Lower leg skin (tissue), 4 donors: Measurements from ENCODE around the gene SNX18. TPM values are rescaled to one million over a fixed set of nuclear protein-coding genes. Genes with fewer than 3 reads are reported as not detected.

ENCODE experiments used
- DNase-seq, 2 donors: peaks; one replicate each; pipeline ENCODE4 v3.0.0-alpha.2; 2019; ENCODE audit warnings: low spot score in 2 of 2
- H3K4me3 ChIP-seq: fragments of 200-600 bp; sonication (generic); 2 replicates; pipeline ENCODE4 v1.5.1; 2017; ENCODE audit warnings: mild to moderate bottlenecking, low read depth; ENCODE audit not compliant: poor library complexity, severe bottlenecking
- POLR2A ChIP-seq, 2 donors: fragments of 450-650 bp; IDR thresholded peaks; one replicate each; pipeline ENCODE4 v1.6.1; 2016 to 2017; ENCODE audit warnings: antibody characterized with exemption in 2 of 2, mild to moderate bottlenecking in 1 of 2, moderate library complexity in 1 of 2
- WGBS, 2 donors: methylation state at CpG; one replicate each; pipeline ENCODE4 v1.1.5; 2018; 5-methylcytosine and 5-hydroxymethylcytosine counted together
- intact Hi-C: fragments of 100-400 bp; cut with DNase I; formaldehyde crosslinking; loops from one replicate; pipeline ENCODE4 v1.15.0; 2023; ENCODE audit warnings: low total_unique reads
- total RNA-seq, 4 donors: library from RNA; depleted of rRNA; stranded (reverse); fragments of >200 nt; gene quantifications; one replicate each; pipeline ENCODE4 v1.1.0, GENCODE V29; 2016
- TF ChIP-seq, protein P1 (sequence below), 3 donors: fragments of 450-650 bp; IDR thresholded peaks; one replicate each; pipeline ENCODE4 v1.5.1; 2016; ENCODE audit warnings: antibody characterized with exemption in 3 of 3, mild to moderate bottlenecking in 3 of 3, moderate library complexity in 2 of 3

The SNX18 gene
- total RNA-seq, 4 donors from 2014 or later: 38.5 to 59.6 (median 51.2) TPM

DNA sequence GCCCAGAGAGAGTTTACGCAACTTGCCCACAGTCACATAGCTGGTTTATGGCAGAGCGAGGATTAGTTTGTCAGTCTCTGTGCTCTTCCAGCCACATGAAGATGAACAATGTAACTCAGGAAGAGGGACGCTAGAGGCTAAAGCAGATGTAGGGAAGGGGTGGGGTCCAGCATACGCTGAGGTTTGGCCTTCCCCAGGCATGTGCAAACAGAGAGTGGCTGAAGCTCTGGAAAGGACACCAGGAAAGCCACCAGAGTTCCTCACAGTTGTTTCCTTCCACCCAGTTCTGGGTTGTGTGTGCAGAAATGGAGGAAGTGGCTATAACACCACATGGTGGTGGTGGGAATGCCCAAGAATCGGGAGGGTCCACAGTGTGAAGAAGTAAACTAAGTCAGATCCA is 60.0 kb downstream of the SNX18 start:
- WGBS, 2 donors: 87 to 91% methylated on average over 5 of the region's 5 CpGs
- H3K4me3 ChIP-seq: no peak overlapping the region
- intact Hi-C loops: no loop called here
- TF ChIP-seq, protein P1, sequence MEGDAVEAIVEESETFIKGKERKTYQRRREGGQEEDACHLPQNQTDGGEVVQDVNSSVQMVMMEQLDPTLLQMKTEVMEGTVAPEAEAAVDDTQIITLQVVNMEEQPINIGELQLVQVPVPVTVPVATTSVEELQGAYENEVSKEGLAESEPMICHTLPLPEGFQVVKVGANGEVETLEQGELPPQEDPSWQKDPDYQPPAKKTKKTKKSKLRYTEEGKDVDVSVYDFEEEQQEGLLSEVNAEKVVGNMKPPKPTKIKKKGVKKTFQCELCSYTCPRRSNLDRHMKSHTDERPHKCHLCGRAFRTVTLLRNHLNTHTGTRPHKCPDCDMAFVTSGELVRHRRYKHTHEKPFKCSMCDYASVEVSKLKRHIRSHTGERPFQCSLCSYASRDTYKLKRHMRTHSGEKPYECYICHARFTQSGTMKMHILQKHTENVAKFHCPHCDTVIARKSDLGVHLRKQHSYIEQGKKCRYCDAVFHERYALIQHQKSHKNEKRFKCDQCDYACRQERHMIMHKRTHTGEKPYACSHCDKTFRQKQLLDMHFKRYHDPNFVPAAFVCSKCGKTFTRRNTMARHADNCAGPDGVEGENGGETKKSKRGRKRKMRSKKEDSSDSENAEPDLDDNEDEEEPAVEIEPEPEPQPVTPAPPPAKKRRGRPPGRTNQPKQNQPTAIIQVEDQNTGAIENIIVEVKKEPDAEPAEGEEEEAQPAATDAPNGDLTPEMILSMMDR (IDR thresholded peaks at IDR 0.05): no peak
- TF ChIP-seq POLR2A (IDR thresholded peaks at IDR 0.05): no peak
- peak in 1 of 2 donors; percentile 63 for DNase-seq

DNA sequence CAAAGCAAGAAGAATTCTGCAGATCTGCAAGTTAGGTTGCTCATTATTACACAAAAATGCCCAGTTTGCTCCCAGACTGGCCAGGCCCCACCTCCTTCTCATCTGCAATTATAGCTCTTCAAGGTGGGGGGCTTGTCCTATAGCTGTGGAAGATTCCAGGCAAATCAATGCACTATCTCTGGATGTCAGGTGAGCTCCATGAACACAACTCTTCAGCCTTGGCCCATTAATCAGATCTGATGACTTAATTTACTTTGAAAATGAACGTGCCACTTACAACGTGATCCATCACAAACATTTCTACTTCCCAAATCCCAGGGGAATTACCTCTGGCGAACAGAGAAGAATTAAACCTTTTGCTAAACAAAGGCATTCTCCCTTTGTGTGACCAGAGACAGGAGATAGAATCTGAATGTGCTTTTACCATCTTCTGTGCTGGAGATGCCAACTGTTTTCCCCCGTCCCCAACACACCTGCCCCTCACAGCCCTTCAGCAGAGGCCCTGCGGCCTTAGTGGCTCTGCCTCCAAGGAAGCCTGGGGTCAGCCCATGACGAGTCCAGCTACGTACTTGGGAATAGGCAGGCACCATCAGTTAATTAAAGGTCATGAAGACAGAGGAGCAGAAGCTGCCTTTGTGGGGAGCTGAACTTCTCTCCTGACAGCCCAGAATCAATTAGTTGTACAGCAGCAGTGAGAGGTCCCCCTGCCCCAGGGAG is 60.5 kb downstream of the SNX18 start:
- intact Hi-C loops: no loop called here
- TF ChIP-seq, protein P1 (IDR thresholded peaks at IDR 0.05): no peak
- TF ChIP-seq POLR2A (IDR thresholded peaks at IDR 0.05): no peak
- peak in 1 of 2 donors; percentile 67 for DNase-seq
- H3K4me3 ChIP-seq: no peak overlapping the region
- 76 to 78% methylated on average over 7 of the region's 7 CpGs for WGBS, 2 donors

DNA sequence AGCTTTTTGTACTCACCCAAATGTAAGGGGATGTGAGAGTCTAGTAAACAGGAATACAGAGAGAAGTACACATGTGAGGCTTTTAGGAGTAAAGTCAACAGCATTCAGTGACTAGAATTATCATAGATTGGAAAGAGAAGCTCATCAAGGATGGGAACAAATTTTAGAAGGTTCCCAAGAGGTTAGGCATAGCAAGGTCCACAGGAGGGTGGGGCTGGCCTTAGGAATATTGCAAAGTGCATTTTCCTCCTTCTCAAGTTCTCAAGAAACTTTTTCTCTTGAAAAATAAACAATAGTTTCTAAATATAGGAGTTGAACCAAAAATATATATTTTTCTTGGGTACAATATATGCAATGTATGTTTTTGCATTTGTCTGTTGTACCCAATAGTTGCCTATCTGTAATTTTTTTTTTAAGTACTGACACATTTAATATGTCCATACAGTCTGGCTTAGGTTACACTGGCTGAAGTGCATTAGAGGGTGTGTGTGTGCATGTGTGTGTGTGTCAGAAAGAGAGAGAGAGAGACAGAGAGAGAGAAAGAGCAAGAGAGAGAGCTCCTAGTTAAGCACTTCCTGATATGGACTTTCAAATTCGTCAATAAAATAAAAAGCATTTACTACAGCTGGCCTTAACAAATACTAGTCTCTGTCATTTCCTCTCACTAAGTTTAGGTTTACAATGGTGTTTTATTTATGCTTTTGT is 62.2 kb downstream of the SNX18 start:
- TF ChIP-seq, protein P1 (IDR thresholded peaks at IDR 0.05): no peak
- no peak for TF ChIP-seq POLR2A (IDR thresholded peaks at IDR 0.05)
- no peak overlapping the region for H3K4me3 ChIP-seq
- DNase-seq: peak in 1 of 2 donors; percentile 8
- intact Hi-C loops: no loop called here
- WGBS, 2 donors: 33 to 34% methylated on average over 1 of the region's 1 CpG

DNA sequence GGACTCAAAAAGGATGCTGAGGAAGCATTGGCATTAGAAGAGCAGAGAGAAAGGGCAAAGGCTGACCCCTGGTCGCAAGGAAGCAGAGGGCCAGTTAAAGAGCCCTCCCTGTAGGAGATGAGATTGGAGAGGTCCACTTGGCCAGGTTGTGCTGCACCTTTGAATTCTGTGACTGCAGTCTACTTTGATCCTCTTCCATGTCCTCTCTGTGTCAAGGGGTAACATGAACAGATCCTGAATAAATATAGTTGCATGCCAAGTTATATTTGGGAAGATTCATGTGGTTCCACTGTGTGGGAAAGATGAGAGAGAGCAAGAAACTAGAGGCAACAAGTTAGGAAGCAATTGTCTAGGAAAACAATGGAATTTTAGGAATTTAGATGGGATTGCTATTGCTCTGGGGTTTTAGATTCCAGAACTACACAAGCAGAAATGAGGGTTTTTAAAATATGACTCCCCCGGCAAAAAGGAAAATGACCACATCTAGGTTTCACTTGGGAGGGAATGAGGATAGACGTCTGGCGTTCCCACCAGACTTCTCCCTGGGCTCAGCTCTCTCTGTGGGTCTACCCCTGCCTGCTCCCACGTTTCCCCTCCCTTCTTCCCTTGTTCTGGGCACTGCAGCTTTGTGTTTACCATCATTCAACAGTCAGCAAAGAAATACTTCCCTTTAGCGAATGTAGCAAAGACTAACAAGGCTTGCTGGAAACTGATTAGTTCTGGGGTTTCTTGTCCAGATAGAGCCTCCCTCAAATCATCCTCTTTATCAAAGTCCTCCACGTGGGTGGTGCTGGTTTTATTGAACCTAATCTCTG is 63.6 kb downstream of the SNX18 start:
- DNase-seq: peak in 1 of 2 donors; percentile 73
- H3K4me3 ChIP-seq: no peak overlapping the region
- 37% methylated on average over 7 of the region's 7 CpGs for WGBS, 2 donors
- TF ChIP-seq, protein P1 (IDR thresholded peaks at IDR 0.05): no peak
- TF ChIP-seq POLR2A (IDR thresholded peaks at IDR 0.05): no peak
- intact Hi-C loops: no loop called here

DNA sequence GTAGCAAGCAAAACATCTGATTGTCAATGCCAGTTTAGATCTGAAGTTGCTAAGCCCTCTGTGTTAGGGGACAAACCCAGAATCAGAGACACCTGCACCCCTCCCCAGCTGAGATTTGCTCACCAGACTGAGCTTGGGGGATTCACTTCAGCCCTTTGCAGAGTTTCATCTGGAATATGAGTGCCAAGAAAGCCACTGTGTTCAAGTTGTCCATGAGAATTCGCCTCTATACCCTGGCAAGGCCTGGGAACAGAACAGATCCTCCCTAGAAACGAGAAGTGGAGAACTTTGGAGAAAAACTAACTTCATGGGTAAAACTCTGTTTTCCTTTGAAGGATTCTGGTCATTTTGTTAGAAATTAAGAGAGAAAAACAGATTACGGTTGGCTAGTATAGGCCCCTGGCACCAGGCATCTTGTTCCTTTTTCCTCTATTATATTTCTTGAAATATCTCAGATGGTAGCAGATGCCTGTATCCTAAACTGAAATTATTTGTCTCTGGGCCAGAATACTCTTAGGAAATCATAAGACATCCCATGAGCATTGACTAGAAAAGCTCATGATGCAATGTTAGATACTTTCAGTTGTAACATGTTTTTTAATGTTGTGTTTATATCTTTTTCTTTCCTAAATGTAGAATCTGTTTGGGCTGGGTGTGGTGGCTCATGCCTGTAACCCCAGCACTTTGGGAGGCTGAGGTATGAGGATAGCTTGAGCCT is 64.4 kb downstream of the SNX18 start:
- WGBS, 2 donors: 35 to 73% methylated on average over 3 of the region's 3 CpGs
- H3K4me3 ChIP-seq: no peak overlapping the region
- intact Hi-C loops: no loop called here
- peak in 1 of 2 donors; percentile 68 for DNase-seq
- TF ChIP-seq, protein P1 (IDR thresholded peaks at IDR 0.05): no peak
- no peak for TF ChIP-seq POLR2A (IDR thresholded peaks at IDR 0.05)
